Suppressor macrophage treated with lipopolysaccharide for 1 hour (primary cell): Measurements from ENCODE around the gene TMEM72.

Source experiments
- DNase-seq, 3 donors: peaks; one replicate each; pipeline ENCODE4 v3.0.0-alpha.2; 2020 to 2022

Gene TMEM72

GRCh38 chr10:44981172-44982113 is 70.3 kb downstream of the TMEM72 start:
- DNase-seq, result peak in 2 of 3 donors; percentile 46 to 50

GRCh38 chr10:44982114-44982460 is 71.0 kb downstream of the TMEM72 start:
- no peak for DNase-seq

GRCh38 chr10:44982496-44982895 is 71.4 kb downstream of the TMEM72 start:
- DNase-seq, result no peak

- DNase-seq, result no peak
These were observed 72.1 kb downstream of the TMEM72 start for GRCh38 chr10:44983066-44983894.

- no peak for DNase-seq
These were observed 72.8 kb downstream of the TMEM72 start for GRCh38 chr10:44983895-44984278.

- DNase-seq, result no peak
These were observed 73.5 kb downstream of the TMEM72 start for GRCh38 chr10:44984671-44985101.

GRCh38 chr10:44985175-44985681 is 74.1 kb downstream of the TMEM72 start:
- DNase-seq, result no peak

- DNase-seq, result no peak
These were observed 75.0 kb downstream of the TMEM72 start for GRCh38 chr10:44986179-44986578.
